DND-41 (cell line): ENCODE data around the gene MRPL24.

ENCODE experiments used
- EZH2 ChIP-seq: IDR thresholded peaks from 3 replicates; pipeline ENCODE4 v1.6.1; 2012; ENCODE audit warnings: borderline replicate concordance, low read depth, mild to moderate bottlenecking, moderate library complexity, low read length, inconsistent platforms; ENCODE audit not compliant: severe bottlenecking
- TF ChIP-seq, protein P1 (sequence below): IDR thresholded peaks from 2 replicates; pipeline ENCODE4 v1.5.1; 2012; ENCODE audit warnings: borderline replicate concordance, low read length, moderate library complexity, mild to moderate bottlenecking; ENCODE audit not compliant: poor library complexity, severe bottlenecking; ENCODE audit errors: extremely low read depth

- TF ChIP-seq, protein P1, sequence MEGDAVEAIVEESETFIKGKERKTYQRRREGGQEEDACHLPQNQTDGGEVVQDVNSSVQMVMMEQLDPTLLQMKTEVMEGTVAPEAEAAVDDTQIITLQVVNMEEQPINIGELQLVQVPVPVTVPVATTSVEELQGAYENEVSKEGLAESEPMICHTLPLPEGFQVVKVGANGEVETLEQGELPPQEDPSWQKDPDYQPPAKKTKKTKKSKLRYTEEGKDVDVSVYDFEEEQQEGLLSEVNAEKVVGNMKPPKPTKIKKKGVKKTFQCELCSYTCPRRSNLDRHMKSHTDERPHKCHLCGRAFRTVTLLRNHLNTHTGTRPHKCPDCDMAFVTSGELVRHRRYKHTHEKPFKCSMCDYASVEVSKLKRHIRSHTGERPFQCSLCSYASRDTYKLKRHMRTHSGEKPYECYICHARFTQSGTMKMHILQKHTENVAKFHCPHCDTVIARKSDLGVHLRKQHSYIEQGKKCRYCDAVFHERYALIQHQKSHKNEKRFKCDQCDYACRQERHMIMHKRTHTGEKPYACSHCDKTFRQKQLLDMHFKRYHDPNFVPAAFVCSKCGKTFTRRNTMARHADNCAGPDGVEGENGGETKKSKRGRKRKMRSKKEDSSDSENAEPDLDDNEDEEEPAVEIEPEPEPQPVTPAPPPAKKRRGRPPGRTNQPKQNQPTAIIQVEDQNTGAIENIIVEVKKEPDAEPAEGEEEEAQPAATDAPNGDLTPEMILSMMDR, result no peak
- TF ChIP-seq EZH2, result no peak
Observed at GRCh38 chr1:156727492-156727891, 13.4 kb downstream of the MRPL24 start.
